CD4-positive, alpha-beta T cell treated with Interleukin-21 for 1 hour (primary cell): Measurements from ENCODE around the gene COPS3.
A peak's percentile ranks its signal among the peaks of the same experiment; 100 is the strongest.

Experiments used
- DNase-seq: peaks from one replicate; pipeline ENCODE4 v3.0.0-alpha.2; 2020

The COPS3 gene

GRCh38 chr17:17237026-17237799 lies 43.8 kb downstream of the COPS3 start, which contains the start of gene FLCN:
Gene FLCN, minus strand, starts transcription at chr17:17237168. Its CDS starts 9,031 bp downstream, at chr17:17228137.
- peak; percentile 90 for DNase-seq

GRCh38 chr17:17236295-17237025 lies 44.6 kb downstream of the COPS3 start:
- DNase-seq: no peak

- DNase-seq: no peak
Measured at GRCh38 chr17:17235212-17236174, 45.6 kb downstream of the COPS3 start.

GRCh38 chr17:17232303-17232621 lies 48.8 kb downstream of the COPS3 start:
- no peak for DNase-seq

- no peak for DNase-seq
Measured at GRCh38 chr17:17231621-17232302, 49.3 kb downstream of the COPS3 start.

- no peak for DNase-seq
Measured at GRCh38 chr17:17229416-17230384, 51.3 kb downstream of the COPS3 start.

GRCh38 chr17:17228521-17229279 lies 52.3 kb downstream of the COPS3 start:
- DNase-seq: no peak

- no peak for DNase-seq
Measured at GRCh38 chr17:17227608-17228520, 53.2 kb downstream of the COPS3 start.

GRCh38 chr17:17226451-17227265 lies 54.4 kb downstream of the COPS3 start:
- DNase-seq: no peak

- no peak for DNase-seq
Measured at GRCh38 chr17:17225901-17226300, 55.1 kb downstream of the COPS3 start.

GRCh38 chr17:17224137-17224536 lies 56.9 kb downstream of the COPS3 start:
- no peak for DNase-seq

GRCh38 chr17:17223736-17224135 lies 57.3 kb downstream of the COPS3 start:
- no peak for DNase-seq

- DNase-seq: no peak
Measured at GRCh38 chr17:17221329-17221728, 59.7 kb downstream of the COPS3 start.

- DNase-seq: no peak
Measured at GRCh38 chr17:17220529-17220928, 60.5 kb downstream of the COPS3 start.

GRCh38 chr17:17217995-17218394 lies 63.1 kb downstream of the COPS3 start:
- DNase-seq: no peak

- DNase-seq: no peak
Measured at GRCh38 chr17:17216776-17217175, 64.3 kb downstream of the COPS3 start.

- DNase-seq: no peak
Measured at GRCh38 chr17:17216236-17216635, 64.8 kb downstream of the COPS3 start.

- DNase-seq: no peak
Measured at GRCh38 chr17:17215575-17215974, 65.5 kb downstream of the COPS3 start.
